ENCODE measurements around the gene FGF6.

FGF6 gene

GRCh38 chr12:4446335-4446734 is 720 bp upstream of the FGF6 start:
- no peak for DNase-seq

GRCh38 chr12:4444031-4444430 is 1.6 kb downstream of the FGF6 start:
- no peak for DNase-seq

- DNase-seq: no peak
Measured at GRCh38 chr12:4443616-4444015, 2.0 kb downstream of the FGF6 start.

DNA sequence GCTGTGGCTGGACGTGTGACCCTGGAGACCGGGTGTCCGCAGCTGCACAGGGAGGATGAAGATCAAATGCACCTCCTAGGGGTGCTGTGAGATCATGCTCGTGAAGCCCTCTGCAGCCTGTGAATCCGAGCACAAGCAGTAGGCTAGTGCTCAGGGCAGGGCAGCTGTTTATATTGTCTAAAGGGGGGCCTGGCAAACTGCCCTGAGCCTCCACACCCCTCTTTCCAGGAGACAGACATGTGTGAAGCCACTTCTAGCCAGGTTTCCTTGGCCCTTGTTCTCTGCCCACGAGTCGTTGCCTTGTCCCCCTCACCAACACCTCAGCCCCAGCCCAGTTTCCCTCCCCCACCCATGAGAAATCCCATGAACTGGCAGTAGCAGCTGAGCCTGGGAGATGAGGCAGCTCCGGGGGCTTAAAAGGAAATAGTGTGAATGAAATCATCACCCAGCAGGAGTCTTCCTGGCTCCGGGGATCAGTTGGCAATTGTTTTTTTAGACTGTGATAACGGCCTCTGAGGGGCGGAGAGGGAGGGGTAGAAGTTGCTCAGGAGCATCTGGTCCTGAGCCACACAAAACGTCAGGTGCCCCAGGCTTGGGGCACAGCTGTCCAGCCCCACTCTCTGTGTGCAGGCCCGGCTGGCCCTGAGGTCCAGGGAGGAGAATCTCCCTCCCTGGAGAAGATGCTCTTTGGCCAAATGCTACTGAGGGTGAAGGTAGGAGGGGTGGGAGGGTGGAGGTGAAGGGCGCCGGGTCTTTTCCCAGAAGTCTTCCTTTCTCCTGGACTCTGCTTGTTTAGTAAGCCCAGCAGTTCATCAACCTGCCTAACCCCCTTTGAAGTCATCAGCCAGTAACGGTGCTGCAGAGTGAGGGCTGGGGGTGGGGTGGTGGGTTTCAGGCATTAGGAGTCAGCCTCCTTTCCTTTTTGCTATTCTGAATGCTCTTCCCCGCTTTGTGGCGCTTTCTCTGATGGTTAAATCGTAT is 4.0 kb downstream of the FGF6 start:
- DNase-seq: no peak

DNA sequence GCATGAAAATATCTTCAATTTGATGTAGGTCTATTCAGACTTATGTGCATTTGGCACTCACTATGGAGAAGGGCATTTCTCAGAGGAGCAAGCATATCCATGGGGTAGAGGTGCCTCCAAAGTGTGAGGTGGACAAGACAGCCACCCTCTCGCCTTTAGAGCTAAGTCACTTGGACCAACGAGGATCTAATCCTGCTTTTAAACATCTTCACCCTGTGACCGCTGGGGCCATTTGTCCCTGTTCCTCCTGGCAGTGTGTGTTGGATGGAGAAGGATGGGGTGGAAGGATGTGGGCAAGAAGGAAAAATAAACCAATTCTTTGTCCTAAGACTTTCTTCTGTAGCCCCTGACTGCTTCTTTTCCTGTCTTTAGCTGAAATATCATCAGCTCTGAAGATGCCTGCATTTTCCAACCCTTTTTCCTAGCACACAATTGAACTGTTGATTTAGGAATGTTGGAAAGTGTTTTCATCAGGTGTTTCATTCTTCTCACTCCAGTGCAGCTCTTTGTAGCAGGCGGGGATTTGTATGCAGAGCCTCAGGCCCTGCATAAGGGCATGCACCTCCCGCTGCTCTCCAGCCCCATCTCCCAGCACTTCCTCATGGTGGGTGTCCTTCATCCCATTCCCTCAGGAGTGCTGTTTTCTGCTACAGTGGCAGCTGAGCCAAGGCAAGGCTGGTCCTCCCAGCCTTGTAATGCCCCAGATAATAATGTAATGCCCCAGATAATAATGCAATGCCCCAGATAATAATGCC is 5.3 kb downstream of the FGF6 start:
- no peak for DNase-seq

DNA sequence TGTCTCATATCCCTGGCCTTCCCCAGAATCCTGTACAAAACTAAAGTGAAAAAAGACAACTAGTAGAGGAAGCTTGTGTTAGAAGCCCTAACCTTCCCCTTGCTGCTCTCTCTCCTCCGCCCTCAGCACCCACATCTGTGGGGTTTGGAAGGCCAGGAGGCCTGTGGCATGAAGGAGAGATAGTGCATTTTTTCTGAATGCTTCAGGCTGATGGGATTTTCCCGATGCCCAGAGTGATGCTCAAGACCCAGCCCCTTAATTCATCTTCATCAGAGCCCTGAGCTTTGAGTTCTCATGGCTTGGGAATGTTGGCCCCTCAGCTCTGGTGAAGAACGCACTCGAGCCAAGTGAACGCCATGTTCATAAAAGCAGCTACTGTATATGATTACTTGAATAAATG is 5.9 kb downstream of the FGF6 start:
- no peak for DNase-seq

DNA sequence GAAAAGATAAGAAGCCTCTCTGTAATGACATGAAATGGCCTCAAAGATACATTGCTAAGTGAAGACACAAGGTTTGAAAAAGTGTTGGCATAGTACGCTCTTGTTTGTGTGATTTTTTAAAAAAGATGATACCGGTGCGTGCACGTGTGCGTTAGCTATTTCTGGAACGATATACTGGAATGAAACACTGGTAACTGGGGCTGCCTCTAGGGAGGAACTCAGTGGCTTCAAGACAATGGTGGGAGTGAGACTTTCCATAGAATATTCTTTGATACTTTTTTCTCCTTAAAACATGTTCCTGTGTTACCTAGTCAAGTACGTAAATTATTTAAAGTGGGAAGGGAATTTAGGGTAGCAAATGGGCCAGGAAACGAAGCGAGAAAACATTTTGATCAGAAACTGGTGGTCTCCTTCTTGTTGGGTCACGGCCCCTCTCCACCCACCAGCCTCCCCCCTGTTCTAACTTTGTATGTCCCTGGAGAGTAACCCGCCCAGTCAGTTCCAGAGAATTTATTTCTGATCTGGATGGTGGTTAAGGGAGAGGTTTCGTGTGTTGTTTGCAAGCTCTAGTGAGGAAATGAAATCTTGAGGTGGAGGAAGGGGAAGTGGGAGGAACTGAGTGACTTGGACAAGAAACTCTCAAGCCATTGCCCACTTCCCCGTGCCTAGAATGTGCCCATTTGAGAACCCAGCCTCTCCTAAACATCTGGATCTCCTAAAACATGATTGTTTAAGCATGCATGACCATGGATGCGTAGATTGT is 6.6 kb downstream of the FGF6 start:
- no peak for DNase-seq

DNA sequence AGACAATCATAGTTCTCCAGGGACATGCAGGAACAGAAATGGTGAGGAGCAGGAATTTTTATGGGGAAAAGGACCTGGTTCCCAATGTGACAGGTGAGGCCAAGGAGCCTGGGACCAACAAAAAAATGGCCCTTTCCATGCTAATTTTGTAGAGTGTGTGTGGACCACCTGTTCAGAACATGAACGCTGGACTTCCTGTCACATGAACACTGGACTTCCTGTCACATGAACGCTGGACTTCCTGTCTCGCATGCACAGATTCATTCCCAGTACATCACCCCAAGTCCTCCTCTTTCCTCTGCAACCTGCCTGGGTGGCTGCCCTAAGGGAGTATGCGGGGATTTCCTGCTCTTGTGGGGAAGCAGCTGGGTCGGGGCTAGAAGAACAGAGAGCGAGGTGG is 10.1 kb downstream of the FGF6 start:
- no peak for DNase-seq

- no peak for DNase-seq
Measured at GRCh38 chr12:4434706-4435425, 10.7 kb downstream of the FGF6 start.

DNA sequence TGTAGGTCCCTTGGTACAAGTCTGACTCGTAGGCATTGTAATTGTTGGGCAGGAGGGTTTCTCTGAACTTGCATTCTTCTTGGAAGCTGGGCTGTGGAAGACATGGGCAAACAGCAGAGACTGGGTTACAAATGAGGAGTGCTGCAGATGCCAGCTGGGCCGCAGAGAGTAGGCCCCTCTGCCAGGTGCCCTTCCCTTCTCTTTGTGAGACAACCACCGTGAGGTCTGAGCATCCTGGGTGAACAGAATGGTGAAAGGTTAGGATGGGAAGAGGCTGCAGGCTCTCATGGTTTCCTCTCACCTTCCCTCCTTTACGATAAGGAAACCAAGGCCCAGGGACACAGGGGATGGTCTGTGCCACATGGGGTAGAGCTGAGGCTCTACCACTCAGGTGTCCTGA is 11.3 kb downstream of the FGF6 start:
- no peak for DNase-seq

GRCh38 chr12:4433745-4434058 is 11.9 kb downstream of the FGF6 start:
- no peak for DNase-seq

DNA sequence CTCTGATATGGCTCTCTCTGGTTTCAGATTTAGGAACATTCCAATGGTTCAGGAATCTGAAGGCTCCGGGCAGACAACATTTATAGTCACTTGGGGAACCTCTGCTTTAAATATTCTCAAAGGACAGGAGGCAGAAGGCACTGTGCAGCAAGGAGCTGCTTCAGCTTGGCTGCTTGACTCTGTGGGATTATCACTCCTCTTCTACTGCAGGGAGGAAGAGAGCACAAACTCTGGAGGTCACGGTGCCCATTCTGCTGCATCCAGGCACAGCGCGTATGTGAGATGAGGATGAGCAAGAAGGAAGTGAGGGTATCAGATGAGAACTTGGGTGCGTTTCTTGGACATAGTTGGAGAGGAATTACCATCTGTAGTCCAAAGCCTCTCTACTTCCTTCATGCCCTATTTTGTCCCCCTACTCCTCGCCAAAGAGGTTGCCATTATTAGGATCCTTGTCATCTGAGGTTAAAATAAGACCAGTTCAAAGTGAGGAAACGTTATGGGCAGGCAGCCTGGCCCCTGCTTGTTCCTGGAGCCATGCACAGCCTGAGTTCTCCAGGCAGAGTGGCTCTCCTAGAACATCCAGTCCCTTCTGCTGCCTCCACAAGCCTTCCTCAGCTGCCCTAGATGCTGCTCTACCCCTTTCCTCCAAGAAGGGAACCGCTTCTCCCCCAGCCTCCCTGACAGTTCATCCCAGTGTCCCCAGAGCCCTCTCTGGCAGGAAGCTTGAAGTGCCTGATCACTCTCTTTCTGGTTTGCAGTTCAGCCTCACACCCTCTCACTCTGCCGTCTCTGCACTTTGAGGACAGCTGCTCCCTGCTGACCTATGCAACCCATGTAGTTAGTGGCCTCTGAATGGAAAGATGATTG is 12.5 kb downstream of the FGF6 start:
- DNase-seq: no peak

DNA sequence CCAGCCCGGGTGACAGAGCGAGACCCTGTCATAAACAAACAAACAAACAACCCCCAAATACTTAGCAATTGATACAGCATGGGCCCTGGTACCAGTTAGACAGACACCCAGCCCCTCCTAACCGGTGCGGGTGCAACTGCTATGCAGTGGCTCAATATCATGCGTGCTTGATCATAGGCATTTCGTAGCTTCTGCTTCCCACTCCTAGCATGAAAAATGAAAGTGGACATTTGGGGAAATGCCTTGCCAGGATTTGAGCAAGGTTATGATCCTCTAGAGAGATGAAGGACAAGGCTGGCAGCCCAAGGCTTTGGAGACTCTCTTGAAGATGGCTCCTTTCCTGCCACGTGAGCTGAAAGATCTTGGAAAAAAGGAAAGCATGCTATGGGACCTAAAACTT is 13.7 kb downstream of the FGF6 start:
- no peak for DNase-seq

- DNase-seq: no peak
Measured at GRCh38 chr12:4431436-4431835, 14.2 kb downstream of the FGF6 start.

DNA sequence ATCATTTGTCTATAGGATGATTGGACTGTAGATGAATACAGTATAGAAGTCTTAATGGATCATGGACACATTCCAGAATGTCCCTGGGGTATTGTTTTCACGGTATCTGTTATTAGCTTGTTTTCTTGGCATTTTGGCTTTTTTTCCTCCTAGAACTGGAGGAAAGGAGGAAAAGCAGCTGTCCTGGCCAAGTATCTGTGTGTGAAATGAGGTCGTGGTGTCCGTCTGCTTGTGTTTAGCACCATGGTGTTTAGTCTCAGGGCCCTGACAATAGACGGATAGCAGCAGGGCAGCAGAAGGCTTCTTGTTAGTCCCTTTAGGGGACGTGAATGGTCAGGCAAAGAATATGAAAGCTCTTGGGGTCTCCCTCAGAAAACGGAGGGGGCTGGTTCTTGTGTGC is 21.2 kb downstream of the FGF6 start:
- no peak for DNase-seq

- no peak for DNase-seq
Measured at GRCh38 chr12:4423528-4424195, 22.0 kb downstream of the FGF6 start.

DNA sequence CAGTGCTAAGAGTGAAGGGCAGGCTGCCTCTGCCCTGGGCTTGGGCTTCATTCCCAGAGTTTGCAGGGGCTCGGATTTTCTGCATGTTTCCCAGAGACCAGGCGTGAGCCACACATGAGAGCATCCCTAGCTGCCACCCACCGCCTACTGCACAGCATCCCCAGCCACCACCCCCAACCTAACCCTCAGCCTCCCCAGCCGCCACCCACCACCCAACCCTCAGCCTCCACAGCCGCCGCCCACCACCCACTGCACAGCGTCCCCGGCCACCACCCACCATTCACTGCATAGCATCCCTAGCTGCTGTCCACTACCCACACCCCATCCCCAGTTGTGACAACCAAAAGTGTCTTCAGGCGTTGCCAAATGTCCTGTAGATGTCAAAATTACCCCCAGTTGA is 22.6 kb downstream of the FGF6 start:
- no peak for DNase-seq

GRCh38 chr12:4421590-4422031 is 24.0 kb downstream of the FGF6 start:
- DNase-seq: peak; percentile 24 to 30

- DNase-seq: no peak
Measured at GRCh38 chr12:4420138-4420670, 25.4 kb downstream of the FGF6 start.

DNA sequence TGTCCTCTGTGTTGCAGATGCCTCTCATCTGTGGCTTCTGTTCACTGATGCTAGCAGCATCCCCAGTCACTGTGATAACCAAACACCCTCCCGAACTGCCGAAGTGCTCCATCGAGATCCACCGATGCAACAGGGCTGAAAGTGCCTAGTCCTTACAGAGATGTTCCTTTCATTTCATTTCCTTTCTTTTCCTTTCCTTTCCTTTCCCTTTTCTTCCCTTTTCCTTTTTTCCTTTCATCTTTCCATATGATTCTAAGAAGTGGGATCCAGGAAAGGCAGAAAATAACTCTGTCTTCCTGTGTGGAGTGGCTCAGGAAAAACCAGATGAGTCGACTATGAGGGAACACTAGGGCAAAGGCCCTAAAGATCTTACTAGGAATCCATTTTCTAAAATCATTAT is 26.7 kb downstream of the FGF6 start:
- DNase-seq: no peak

DNA sequence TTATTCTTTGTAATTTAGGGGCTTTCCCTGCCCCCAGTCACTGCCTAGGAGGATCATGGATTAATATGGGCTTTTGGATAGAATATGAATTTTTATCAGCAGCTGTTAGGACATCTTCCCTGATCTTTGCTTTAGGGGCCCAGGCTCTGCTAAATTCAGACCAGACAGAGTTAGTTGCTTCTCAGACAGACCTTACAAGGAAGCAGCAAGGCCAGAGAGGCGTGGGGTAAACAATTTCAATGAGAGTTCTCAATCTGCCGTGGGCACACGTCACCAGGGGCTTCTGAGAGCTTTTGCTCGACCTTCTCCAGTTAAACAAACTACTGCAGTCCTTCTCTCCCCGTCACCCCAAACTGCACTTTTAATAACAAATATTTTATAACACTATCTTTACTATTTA is 27.7 kb downstream of the FGF6 start:
- DNase-seq: no peak

Measured in stimulated activated CD4-positive, alpha-beta T cell treated with anti-CD3 and anti-CD28 coated beads, Interleukin-2, amount 100 ng/mL, for 48 hours (primary cell).